Spinal cord (tissue), 10 donors: ENCODE results near the gene PDZD8. TPM values are rescaled to one million over a fixed set of nuclear protein-coding genes. Genes with fewer than 3 reads are reported as not detected.

ENCODE experiments used
- DNase-seq, 6 donors: peaks; one replicate each; pipeline versions ENCODE4 v3.0.0 to v3.0.0-alpha.2; 2013 to 2015; ENCODE audit warnings: low spot score in 6 of 6, low read depth in 4 of 6
- H3K27ac ChIP-seq: one replicate; pipeline ENCODE4 v1.5.1; 2013; ENCODE audit warnings: low read depth, low read length, control low read depth
- H3K27me3 ChIP-seq: one replicate; pipeline ENCODE4 v1.6.1; 2013; ENCODE audit warnings: low read length; ENCODE audit not compliant: control insufficient read depth, insufficient read depth
- H3K36me3 ChIP-seq: one replicate; pipeline ENCODE4 v1.6.1; 2013; ENCODE audit warnings: low read length; ENCODE audit not compliant: control insufficient read depth, insufficient read depth
- H3K4me1 ChIP-seq: one replicate; pipeline ENCODE4 v1.6.1; 2013; ENCODE audit warnings: low read length; ENCODE audit not compliant: control insufficient read depth, insufficient read depth
- H3K4me3 ChIP-seq: one replicate; pipeline ENCODE4 v1.5.1; 2013; ENCODE audit warnings: low read depth, low read length, control low read depth
- H3K9me3 ChIP-seq: one replicate; pipeline ENCODE4 v1.6.1; 2013; ENCODE audit warnings: low read length; ENCODE audit not compliant: control insufficient read depth, insufficient read depth
- WGBS: methylation state at CpG from one replicate; pipeline ENCODE4 v1.1.5; 2013; ENCODE audit warnings: missing lambda C conversion rate; ENCODE audit not compliant: insufficient coverage; 5-methylcytosine and 5-hydroxymethylcytosine counted together
- polyA plus RNA-seq, 2 donors: library from polyadenylated mRNA; unstranded; fragments of 120-200 nt; gene quantifications; one replicate each; pipeline ENCODE4 v1.2.1, GENCODE V29; 2013; ENCODE audit not compliant: insufficient read length in 2 of 2
- total RNA-seq, 2 donors: library from RNA; depleted of rRNA in 1 of 2; stranded (reverse); fragments of 120-200 nt in 1 of 2; fragments of >200 nt in 1 of 2; gene quantifications; one replicate each; pipeline versions ENCODE4 v1.2.3 to v1.2.4, GENCODE V29; 2013 to 2014
- donor health status: healthy.

PDZD8 gene
- total and polyA plus RNA-seq, 4 donors = 25.2 to 43.6 (median 35.6) TPM

GRCh38 chr10:117264782-117265181 is 110.5 kb downstream of the PDZD8 start:
- Histone ChIP-seq H3K36me3 (no peaks in the 10 kb centered on the region), H3K27me3 (no peaks in the 10 kb centered on the region), H3K9me3 (no peaks in the 10 kb centered on the region), H3K27ac (no peak overlapping the region), H3K4me1 (no peaks in the 10 kb centered on the region), H3K4me3 (no peak overlapping the region)
- 65% methylated on average over 4 of the region's 7 CpGs for WGBS
- peak in 1 of 6 donors; percentile 16 for DNase-seq

GRCh38 chr10:117262903-117263293 is 112.3 kb downstream of the PDZD8 start:
- 93% methylated on average over 3 of the region's 7 CpGs for WGBS
- Histone ChIP-seq H3K4me3 (no peak overlapping the region), H3K36me3 (no peaks in the 10 kb centered on the region), H3K9me3 (no peaks in the 10 kb centered on the region), H3K27me3 (no peaks in the 10 kb centered on the region), H3K4me1 (no peaks in the 10 kb centered on the region), H3K27ac (no peak overlapping the region)
- DNase-seq = no peak

GRCh38 chr10:117262291-117262902 is 112.8 kb downstream of the PDZD8 start:
- H3K36me3 ChIP-seq = no peaks in the 10 kb centered on the region
- H3K4me1 ChIP-seq = no peaks in the 10 kb centered on the region
- no peak overlapping the region for H3K4me3 ChIP-seq
- H3K27ac ChIP-seq = no peak overlapping the region
- no peak for DNase-seq
- WGBS = 82% methylated on average over 7 of the region's 10 CpGs
- H3K27me3 ChIP-seq = no peaks in the 10 kb centered on the region
- no peaks in the 10 kb centered on the region for H3K9me3 ChIP-seq

- WGBS = no CpG with 5 or more reads among the region's 3 CpGs
- Histone ChIP-seq H3K4me3 (no peak overlapping the region), H3K4me1 (no peaks in the 10 kb centered on the region), H3K27ac (no peak overlapping the region), H3K27me3 (no peaks in the 10 kb centered on the region), H3K36me3 (no peaks in the 10 kb centered on the region), H3K9me3 (no peaks in the 10 kb centered on the region)
- no peak for DNase-seq
These were observed 113.7 kb downstream of the PDZD8 start for GRCh38 chr10:117261501-117261900.

DNA sequence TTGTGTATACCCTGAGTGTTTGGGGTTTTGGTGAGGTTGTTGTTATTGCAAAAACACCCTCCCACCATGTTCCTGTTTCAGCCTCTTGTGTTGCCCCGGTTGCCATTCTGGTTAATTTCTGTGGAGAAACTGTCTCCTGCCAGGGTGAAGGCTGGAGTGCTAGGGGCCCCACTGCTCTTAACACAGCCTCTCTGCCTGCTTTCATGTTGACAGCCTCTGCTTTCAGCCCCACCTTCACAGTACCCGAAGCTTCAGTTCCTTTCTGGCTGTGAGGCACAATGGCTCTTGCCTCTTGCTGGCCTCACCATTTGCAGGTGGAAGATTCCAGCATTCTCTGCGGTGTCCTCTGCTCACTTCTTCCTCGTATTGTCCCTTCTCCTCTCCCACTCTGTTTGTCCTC is 115.2 kb downstream of the PDZD8 start:
- no peak for DNase-seq
- H3K27me3 ChIP-seq = no peaks in the 10 kb centered on the region
- no peak overlapping the region for H3K4me3 ChIP-seq
- no peak overlapping the region for H3K27ac ChIP-seq
- H3K36me3 ChIP-seq = no peaks in the 10 kb centered on the region
- H3K4me1 ChIP-seq = no peaks in the 10 kb centered on the region
- H3K9me3 ChIP-seq = no peaks in the 10 kb centered on the region
- WGBS = 22% methylated on average over 2 of the region's 4 CpGs

DNA sequence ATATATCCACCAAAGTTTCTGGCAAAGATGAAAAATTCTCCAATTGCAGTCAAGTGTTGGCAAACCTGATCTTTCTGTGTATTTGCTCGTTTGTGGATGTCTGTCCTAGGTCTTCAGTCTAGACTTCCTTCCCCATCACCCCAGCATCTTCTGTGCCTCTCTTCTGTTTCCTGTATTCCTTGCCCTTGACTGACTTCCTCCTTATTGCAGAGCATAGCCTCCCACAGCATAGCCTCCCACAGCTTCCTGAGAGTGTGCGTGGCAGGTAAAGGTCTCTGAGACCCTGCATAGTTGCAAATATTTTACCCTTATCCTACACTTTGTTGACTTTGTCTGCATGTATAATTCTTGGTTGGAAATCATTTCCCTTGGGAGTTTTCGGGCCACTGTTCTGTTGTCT is 116.0 kb downstream of the PDZD8 start:
- Histone ChIP-seq H3K27ac (no peak overlapping the region), H3K4me1 (peaks cover 5% of the 10 kb centered on the region), H3K9me3 (no peaks in the 10 kb centered on the region), H3K36me3 (no peaks in the 10 kb centered on the region), H3K27me3 (no peaks in the 10 kb centered on the region), H3K4me3 (no peak overlapping the region)
- DNase-seq = no peak
- WGBS = no CpG with 5 or more reads among the region's 3 CpGs

DNA sequence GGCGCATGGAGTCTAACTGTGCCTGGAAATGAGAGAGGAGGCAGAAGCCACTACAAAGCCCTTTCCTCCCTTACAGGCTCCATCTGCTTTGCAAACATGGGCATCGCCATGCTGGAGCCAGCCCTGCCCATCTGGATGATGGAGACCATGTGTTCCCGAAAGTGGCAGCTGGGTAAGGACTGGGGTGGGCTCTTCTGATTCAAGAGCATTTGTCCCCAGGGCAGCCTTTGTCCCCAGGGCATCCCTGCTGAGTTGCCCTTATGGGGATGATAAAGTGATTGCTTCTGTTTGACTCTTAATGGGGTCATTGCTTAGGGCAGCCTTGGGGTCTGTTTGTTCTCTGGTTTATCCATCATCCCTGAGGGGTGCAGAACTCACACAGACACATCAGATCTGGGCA is 117.5 kb downstream of the PDZD8 start:
- H3K36me3 ChIP-seq = no peaks in the 10 kb centered on the region
- H3K27ac ChIP-seq = no peak overlapping the region
- DNase-seq = no peak
- no peaks in the 10 kb centered on the region for H3K9me3 ChIP-seq
- no peaks in the 10 kb centered on the region for H3K27me3 ChIP-seq
- no peak overlapping the region for H3K4me3 ChIP-seq
- 0% methylated on average over 1 of the region's 3 CpGs for WGBS
- peaks cover 5% of the 10 kb centered on the region for H3K4me1 ChIP-seq

GRCh38 chr10:117256910-117257309 is 118.3 kb downstream of the PDZD8 start:
- H3K4me1 ChIP-seq = peaks cover 5% of the 10 kb centered on the region
- H3K9me3 ChIP-seq = no peaks in the 10 kb centered on the region
- no peak overlapping the region for H3K27ac ChIP-seq
- WGBS = 91% methylated on average over 5 of the region's 10 CpGs
- no peak overlapping the region for H3K4me3 ChIP-seq
- no peaks in the 10 kb centered on the region for H3K36me3 ChIP-seq
- H3K27me3 ChIP-seq = no peaks in the 10 kb centered on the region
- no peak for DNase-seq

GRCh38 chr10:117255835-117256460 is 119.3 kb downstream of the PDZD8 start:
- peaks cover 5% of the 10 kb centered on the region for H3K4me1 ChIP-seq
- no peaks in the 10 kb centered on the region for H3K9me3 ChIP-seq
- no peak for DNase-seq
- no peaks in the 10 kb centered on the region for H3K27me3 ChIP-seq
- no peak overlapping the region for H3K4me3 ChIP-seq
- H3K27ac ChIP-seq = no peak overlapping the region
- no peaks in the 10 kb centered on the region for H3K36me3 ChIP-seq
- WGBS = 88% methylated on average over 8 of the region's 9 CpGs
